ENCODE data around the gene SPSB1.

DNA sequence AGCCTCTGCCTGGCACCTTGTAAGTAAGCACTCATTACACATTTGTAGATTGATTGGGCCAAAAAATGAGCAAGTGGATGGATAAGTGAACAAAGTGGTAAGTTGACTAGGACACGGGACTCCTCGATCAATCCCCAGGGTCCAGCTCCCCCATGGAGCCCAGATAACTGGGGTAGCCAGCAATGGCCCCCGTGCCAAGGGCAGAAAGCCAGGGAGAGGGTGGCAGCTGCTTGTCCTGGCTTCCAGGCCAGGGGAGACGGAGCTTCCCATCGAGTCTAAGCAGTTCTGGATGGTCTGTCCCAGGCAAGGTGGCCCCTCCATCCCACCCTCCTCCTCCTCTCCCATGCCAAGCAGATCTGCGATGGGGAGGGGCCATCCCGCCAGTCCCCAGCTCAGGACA lies 91.4 kb downstream of the SPSB1 start:
- TF ChIP-seq, protein P1, sequence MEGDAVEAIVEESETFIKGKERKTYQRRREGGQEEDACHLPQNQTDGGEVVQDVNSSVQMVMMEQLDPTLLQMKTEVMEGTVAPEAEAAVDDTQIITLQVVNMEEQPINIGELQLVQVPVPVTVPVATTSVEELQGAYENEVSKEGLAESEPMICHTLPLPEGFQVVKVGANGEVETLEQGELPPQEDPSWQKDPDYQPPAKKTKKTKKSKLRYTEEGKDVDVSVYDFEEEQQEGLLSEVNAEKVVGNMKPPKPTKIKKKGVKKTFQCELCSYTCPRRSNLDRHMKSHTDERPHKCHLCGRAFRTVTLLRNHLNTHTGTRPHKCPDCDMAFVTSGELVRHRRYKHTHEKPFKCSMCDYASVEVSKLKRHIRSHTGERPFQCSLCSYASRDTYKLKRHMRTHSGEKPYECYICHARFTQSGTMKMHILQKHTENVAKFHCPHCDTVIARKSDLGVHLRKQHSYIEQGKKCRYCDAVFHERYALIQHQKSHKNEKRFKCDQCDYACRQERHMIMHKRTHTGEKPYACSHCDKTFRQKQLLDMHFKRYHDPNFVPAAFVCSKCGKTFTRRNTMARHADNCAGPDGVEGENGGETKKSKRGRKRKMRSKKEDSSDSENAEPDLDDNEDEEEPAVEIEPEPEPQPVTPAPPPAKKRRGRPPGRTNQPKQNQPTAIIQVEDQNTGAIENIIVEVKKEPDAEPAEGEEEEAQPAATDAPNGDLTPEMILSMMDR (IDR thresholded peaks at IDR 0.05) = no peak
- TF ChIP-seq POLR2A (IDR thresholded peaks at IDR 0.05) = no peak

All from thyroid gland (tissue), 4 donors.